ENCODE results near the gene CBX7.

CBX7 gene

DNA sequence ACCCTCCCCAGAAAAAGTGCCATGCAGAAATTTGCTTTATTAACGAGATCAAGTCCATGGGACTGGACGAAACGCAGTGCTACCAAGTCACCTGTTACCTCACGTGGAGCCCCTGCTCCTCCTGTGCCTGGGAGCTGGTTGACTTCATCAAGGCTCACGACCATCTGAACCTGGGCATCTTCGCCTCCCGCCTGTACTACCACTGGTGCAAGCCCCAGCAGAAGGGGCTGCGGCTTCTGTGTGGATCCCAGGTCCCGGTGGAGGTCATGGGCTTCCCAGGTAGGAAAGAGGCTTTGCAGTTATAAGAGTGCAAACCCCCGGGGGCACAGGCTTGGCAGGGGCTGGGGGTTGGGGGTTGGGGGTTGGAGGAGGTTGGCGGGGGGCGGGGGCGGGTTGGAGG lies 51.3 kb downstream of the CBX7 start:
- in situ Hi-C loops (cut with HindIII; ENCODE audit: low sequenced_read_pairs), result no loop called here
- H3K4me3 ChIP-seq (ENCODE audit: low read depth, low read length), result no peak overlapping the region
- DNase-seq (ENCODE audit: low read depth, low spot score), result no peak
- TF ChIP-seq, protein P1, sequence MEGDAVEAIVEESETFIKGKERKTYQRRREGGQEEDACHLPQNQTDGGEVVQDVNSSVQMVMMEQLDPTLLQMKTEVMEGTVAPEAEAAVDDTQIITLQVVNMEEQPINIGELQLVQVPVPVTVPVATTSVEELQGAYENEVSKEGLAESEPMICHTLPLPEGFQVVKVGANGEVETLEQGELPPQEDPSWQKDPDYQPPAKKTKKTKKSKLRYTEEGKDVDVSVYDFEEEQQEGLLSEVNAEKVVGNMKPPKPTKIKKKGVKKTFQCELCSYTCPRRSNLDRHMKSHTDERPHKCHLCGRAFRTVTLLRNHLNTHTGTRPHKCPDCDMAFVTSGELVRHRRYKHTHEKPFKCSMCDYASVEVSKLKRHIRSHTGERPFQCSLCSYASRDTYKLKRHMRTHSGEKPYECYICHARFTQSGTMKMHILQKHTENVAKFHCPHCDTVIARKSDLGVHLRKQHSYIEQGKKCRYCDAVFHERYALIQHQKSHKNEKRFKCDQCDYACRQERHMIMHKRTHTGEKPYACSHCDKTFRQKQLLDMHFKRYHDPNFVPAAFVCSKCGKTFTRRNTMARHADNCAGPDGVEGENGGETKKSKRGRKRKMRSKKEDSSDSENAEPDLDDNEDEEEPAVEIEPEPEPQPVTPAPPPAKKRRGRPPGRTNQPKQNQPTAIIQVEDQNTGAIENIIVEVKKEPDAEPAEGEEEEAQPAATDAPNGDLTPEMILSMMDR (IDR thresholded peaks at IDR 0.05; ENCODE audit: low read depth, low read length), result no peak

DNA sequence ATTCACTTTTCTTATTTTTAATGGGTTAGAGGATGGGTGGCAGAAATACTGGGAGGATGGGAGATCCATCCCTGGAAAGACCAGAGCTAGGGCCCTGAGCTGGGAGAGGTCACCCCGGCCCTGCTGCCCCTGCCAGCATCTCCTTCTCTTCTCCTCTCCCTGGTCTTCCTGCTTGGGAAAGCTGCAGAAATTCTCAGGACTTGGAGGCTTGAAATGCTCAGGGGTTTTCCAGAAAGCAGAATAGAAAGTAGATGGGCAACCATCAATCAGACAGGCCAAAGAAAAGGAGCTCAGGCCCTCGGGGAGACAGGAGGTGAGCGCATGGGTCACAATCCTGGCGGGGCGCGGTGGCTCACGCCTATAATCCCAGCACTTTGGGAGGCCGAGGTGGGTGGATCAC lies 53.9 kb downstream of the CBX7 start:
- in situ Hi-C loops (cut with HindIII; ENCODE audit: low sequenced_read_pairs), result no loop called here
- TF ChIP-seq, protein P1 (IDR thresholded peaks at IDR 0.05; ENCODE audit: low read depth, low read length), result no peak
- DNase-seq (ENCODE audit: low read depth, low spot score), result no peak
- H3K4me3 ChIP-seq (ENCODE audit: low read depth, low read length), result no peak overlapping the region

DNA sequence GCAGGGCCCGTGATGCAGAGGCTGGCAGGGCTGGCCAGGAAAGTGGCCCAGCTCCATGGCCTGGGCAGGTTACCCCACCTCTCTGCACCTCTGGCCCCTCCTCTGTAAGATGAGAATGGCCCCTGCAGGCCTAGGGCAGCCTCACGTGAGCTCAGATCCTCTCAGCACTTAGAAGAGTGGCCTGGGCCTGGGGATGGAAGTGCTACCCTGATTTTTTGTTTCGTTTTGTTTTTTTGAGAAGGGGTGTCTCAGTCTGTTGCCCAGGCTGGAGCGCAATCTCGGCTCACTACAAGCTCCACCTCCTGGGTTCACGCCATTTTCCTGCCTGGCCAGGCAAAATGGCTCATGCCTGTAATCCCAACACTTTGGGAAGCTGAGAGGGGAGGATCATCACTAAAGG lies 54.5 kb downstream of the CBX7 start:
- TF ChIP-seq, protein P1 (IDR thresholded peaks at IDR 0.05; ENCODE audit: low read depth, low read length), result no peak
- in situ Hi-C loops (cut with HindIII; ENCODE audit: low sequenced_read_pairs), result no loop called here
- H3K4me3 ChIP-seq (ENCODE audit: low read depth, low read length), result no peak overlapping the region
- DNase-seq (ENCODE audit: low read depth, low spot score), result no peak

DNA sequence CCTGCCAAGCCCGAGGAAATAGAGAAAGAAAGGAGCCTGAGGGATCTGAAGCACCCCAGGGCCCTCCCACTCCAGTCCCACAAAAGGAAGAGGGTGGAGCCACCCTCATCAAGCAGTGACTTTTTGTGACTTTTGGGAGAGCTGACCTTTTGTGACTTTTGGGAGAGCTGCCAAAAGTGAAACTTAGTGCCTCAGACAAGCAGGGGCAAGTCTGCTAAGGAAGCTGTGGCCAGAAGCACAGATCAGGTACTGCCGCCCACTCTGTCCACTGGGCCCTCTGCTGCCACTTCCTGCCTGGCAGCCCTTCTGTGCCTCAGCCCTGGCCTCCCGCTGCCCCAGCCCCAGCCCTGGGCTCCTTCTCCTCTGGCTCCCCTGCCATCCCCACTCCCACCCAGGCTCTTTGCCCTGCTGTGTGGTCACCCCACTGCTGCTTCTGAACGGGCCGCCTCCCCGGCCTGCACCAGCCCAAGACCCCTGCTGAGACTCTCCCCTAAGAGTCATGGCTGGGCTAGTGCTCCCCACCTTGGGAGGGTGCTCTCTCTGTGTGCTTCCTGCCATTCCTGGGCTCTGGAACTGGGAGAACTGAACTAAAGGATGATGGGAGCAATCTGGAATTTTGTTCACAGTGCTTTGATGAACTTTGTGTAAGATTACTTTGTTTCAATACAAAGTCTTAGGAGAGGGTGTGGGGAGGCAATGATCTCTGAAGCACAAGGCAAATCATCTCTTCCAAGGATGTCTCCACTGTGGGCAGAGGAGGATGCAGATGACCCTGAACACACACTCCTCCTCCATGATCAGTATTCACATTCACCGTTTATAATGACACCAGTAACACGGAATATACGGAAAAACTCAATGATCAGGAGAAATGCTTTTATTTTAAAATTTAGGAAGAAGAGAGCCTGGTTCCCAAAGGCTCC lies 55.1 kb downstream of the CBX7 start, which contains the start of gene APOBEC3H:
Gene APOBEC3H, plus strand, starts transcription at position 147 of the 923 bp plus-strand sequence. CDS start 3,035 bp downstream, outside the sequence.
- in situ Hi-C loops (cut with HindIII; ENCODE audit: low sequenced_read_pairs), result no loop called here
- no peak for DNase-seq (ENCODE audit: low read depth, low spot score)
- H3K4me3 ChIP-seq (ENCODE audit: low read depth, low read length), result no peak within 1 kb of the TSS
- TF ChIP-seq, protein P1 (IDR thresholded peaks at IDR 0.05; ENCODE audit: low read depth, low read length), result no peak

DNA sequence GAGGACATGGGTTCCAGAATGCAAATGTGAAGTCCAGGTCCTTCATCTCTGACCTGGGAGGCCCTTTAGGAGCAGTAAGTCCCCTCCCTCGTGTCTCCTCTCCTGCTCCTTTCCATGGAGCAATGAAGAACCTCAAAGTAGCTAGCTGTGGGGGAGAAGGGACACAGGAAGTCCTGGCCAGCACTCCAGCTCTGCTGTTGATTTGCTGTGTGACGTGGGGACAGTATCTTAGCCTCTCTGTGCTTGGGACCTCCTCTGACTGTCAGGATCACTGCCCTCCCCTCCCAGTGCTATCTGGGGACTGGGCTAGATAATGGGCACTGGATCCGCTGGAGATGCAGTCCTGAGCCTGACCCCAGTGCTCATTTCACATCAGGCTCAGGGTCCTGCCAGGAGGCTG lies 56.5 kb downstream of the CBX7 start:
- no peak for DNase-seq (ENCODE audit: low read depth, low spot score)
- TF ChIP-seq, protein P1 (IDR thresholded peaks at IDR 0.05; ENCODE audit: low read depth, low read length), result no peak
- H3K4me3 ChIP-seq (ENCODE audit: low read depth, low read length), result no peak overlapping the region
- in situ Hi-C loops (cut with HindIII; ENCODE audit: low sequenced_read_pairs), result no loop called here

DNA sequence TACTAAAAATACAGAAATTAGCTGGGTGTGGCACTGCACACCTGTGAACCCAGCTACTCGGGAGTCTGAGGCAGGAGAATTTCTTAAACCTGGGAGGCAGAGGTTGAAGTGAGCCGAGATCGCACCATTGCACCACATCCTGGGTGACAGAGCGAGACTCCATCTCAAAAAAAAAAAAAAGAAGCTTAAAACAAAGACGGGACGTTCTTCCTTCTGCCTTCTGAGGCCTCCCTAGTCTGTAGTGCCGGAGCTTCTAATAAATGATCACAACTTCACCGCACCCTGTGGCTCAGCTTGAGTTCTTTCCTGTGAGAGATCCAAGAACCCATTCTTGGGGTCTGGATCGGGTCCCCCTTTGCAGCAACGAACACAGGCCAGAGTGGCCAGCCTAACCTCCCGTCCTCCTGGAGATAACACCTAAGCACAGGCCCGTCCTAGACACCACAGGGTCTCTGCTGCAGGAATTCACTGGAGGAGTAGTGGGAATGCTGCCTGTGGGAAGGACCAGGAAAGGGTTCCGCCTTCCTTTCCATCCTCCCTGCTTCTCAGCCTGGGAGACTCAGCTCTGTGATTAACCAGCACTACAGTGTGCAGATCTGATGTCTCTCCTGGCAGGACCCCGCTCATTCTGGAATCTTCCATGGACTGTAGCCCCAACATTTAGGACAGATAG lies 57.6 kb downstream of the CBX7 start:
- no peak overlapping the region for H3K4me3 ChIP-seq (ENCODE audit: low read depth, low read length)
- in situ Hi-C loops (cut with HindIII; ENCODE audit: low sequenced_read_pairs), result no loop called here
- DNase-seq (ENCODE audit: low read depth, low spot score), result no peak
- TF ChIP-seq, protein P1 (IDR thresholded peaks at IDR 0.05; ENCODE audit: low read depth, low read length), result no peak
